Heart left ventricle (tissue), 16 donors: ENCODE data around the gene NPBWR2. TPM values are rescaled to one million over a fixed set of nuclear protein-coding genes. Genes with fewer than 3 reads are reported as not detected.
A peak's percentile ranks its signal among the peaks of the same experiment; 100 is the strongest.

Source experiments
- ATAC-seq, 4 donors: fragments of 200-7000 bp; cut with Tn5 transposase; one replicate each; pipeline ENCODE4 v1.9.1; 2020 to 2022; ENCODE audit warnings: moderate library complexity in 4 of 4, mild to moderate bottlenecking in 3 of 4, moderate number of reproducible peaks in 1 of 4
- DNase-seq, 5 donors: peaks; one replicate each; pipeline ENCODE4 v3.0.0-alpha.2; 2020
- H3K27ac ChIP-seq, 12 donors: fragments of 200-600 bp; sonication (generic) in 4 of 12; one replicate each; pipeline versions ENCODE4 v1.5.0 to v1.8.0; 2016 to 2022; ENCODE audit warnings: mild to moderate bottlenecking in 2 of 12
- H3K27me3 ChIP-seq, 9 donors: fragments of 200-600 bp; sonication (generic) in 2 of 9; one replicate each; pipeline versions ENCODE4 v1.5.1 to v1.8.0; 2016 to 2022; ENCODE audit warnings: mild to moderate bottlenecking in 3 of 9
- H3K36me3 ChIP-seq, 9 donors: fragments of 200-600 bp; sonication (generic) in 2 of 9; one replicate each; pipeline versions ENCODE4 v1.5.0 to v1.8.0; 2018 to 2022; ENCODE audit warnings: mild to moderate bottlenecking in 2 of 9
- H3K4me1 ChIP-seq, 12 donors: fragments of 200-600 bp; sonication (generic) in 4 of 12; one replicate each; pipeline versions ENCODE4 v1.5.0 to v1.8.0; 2016 to 2022; ENCODE audit warnings: mild to moderate bottlenecking in 3 of 12
- H3K4me3 ChIP-seq, 12 donors: fragments of 200-600 bp; sonication (generic) in 4 of 12; one replicate each; pipeline versions ENCODE4 v1.5.0 to v1.8.0; 2017 to 2022; ENCODE audit warnings: mild to moderate bottlenecking in 9 of 12, moderate library complexity in 4 of 12
- H3K9me3 ChIP-seq, 12 donors: fragments of 200-600 bp; sonication (generic) in 4 of 12; one replicate each; pipeline versions ENCODE4 v1.5.0 to v1.8.0; 2016 to 2022; ENCODE audit warnings: mild to moderate bottlenecking in 1 of 12
- POLR2A ChIP-seq, 2 donors: fragments of 450-650 bp; IDR thresholded peaks; one replicate each; pipeline ENCODE4 v1.6.1; 2017; ENCODE audit warnings: antibody characterized with exemption in 2 of 2, mild to moderate bottlenecking in 2 of 2, moderate library complexity in 2 of 2
- WGBS, 4 donors: extraction: QIAGEN DNeasy Blood & Tissue Kit in 2 of 4; methylation state at CpG; one replicate each; pipeline versions ENCODE4 v1.1.5 to v1.1.7; 2013 to 2018; 5-methylcytosine and 5-hydroxymethylcytosine counted together
- intact Hi-C, 10 donors: fragments of 100-400 bp; cut with DNase I; formaldehyde crosslinking; loops; one replicate each; pipeline versions ENCODE4 v1.11.1 to v1.14.2; 2022
- polyA plus RNA-seq, 2 donors: library from polyadenylated mRNA; stranded (reverse); fragments of 200-250 nt; gene quantifications; one replicate each; pipeline ENCODE4 v1.2.3, GENCODE V29; 2013
- total RNA-seq, 9 donors: library from RNA; depleted of rRNA in 2 of 9; stranded (reverse); fragments of >200 nt in 2 of 9; fragmentation: NEBNext Ultra II Directional in 3 of 9; extraction: Animal tissue kit (Norgen Biotek cat#: 25700) in 3 of 9; gene quantifications; one replicate each; pipeline versions ENCODE4 v1.1.0 to v1.2.4, GENCODE V29; 2016 to 2023
- TF ChIP-seq, protein P1 (sequence below), 12 donors: fragments of 200-600 bp; sonication (generic) in 4 of 12; IDR thresholded peaks; one replicate each; pipeline versions ENCODE4 v1.5.0 to v1.8.0; 2018 to 2022; ENCODE audit warnings: antibody characterized with exemption in 12 of 12, mild to moderate bottlenecking in 5 of 12
- donor health status: ischemic (EF 13 %, LVEDD 7.1; RV severe dilation, severe dysfunction).
- donor health status: healthy with polysubstance abuse.
- donor health status: DM: no; HTN: yes; CAD: no.
- donor health status: DM: no; HTN: no; CAD: no.
- donor health status: ischemic (EF 25% LVEDD 6.9; RV normal size, moderate dysfunction).
- donor health status: ischemic (EF 25% LVEDD 5.7; RV mildly dilated, moderate dysfunction).
- donor health status: healthy.
- donor health status: DM: yes; HTN: yes; CAD: no.
- donor health status: ischemic (EF 35%, LVEDD 5.7; RV mildly dilated, moderate dysfunction).
- donor health status: nonischemic (EF 11% LVEDD 7.7; RV severe dilation, severe dysfunction).
- donor health status: DM: yes; HTN: yes; CAD: no.
- donor health status: PGD.
- donor health status: ischemic (EF 29% LVEDD 5.4; RV normal size, mild dysfunction).
- donor health status: nonischemic (EF 23%, LVEDD 6.1; RV moderate dilation, normal function).

Gene NPBWR2
- total and polyA plus RNA-seq, 11 donors, result not detected

DNA sequence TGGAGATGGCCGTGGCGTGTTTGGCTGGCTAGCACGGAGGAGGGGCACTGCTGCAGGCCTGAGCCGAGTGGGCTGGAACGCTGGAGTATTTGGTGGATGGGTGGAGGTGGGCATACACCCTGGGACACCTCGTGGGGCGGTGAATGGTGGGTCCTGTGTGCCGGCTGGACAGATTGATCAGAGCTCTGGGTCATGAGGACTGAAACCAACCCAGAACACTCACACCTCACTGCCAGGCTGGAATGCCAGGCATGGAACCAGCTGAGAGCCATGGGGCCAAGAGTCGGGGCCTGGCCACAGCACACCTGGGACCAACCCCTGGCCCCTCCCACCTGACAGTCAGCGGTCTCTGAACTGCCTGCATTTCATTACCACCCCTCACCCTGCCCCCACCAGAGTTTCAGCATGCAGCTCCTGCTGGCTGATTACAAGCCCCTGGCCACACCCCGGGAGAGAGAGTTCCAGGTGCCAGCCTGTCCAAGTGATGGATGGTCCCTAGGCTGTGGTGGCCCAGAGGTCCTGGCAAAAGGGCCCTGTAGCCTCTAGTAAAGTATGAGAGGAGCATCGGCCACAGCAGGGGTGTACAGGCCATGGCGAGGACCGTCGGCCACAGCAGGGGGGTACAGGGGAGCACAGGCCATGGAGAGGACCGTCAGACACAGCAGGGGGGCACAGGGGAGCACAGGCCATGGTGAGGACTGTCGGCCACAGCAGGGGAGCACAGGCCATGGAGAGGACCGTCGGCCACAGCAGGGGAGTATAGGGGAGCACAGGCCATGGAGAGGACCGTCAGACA lies 3.3 kb downstream of the NPBWR2 start:
- intact Hi-C loops, result no loop called here
- no peak for TF ChIP-seq POLR2A (IDR thresholded peaks at IDR 0.05)
- TF ChIP-seq, protein P1, sequence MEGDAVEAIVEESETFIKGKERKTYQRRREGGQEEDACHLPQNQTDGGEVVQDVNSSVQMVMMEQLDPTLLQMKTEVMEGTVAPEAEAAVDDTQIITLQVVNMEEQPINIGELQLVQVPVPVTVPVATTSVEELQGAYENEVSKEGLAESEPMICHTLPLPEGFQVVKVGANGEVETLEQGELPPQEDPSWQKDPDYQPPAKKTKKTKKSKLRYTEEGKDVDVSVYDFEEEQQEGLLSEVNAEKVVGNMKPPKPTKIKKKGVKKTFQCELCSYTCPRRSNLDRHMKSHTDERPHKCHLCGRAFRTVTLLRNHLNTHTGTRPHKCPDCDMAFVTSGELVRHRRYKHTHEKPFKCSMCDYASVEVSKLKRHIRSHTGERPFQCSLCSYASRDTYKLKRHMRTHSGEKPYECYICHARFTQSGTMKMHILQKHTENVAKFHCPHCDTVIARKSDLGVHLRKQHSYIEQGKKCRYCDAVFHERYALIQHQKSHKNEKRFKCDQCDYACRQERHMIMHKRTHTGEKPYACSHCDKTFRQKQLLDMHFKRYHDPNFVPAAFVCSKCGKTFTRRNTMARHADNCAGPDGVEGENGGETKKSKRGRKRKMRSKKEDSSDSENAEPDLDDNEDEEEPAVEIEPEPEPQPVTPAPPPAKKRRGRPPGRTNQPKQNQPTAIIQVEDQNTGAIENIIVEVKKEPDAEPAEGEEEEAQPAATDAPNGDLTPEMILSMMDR (IDR thresholded peaks at IDR 0.05), result no peak
- no peak for ATAC-seq
- peaks cover 0 to 14% (median 7%) of the 10 kb centered on the region in 12 donors for H3K4me1 ChIP-seq
- no peaks in the 10 kb centered on the region for H3K9me3 ChIP-seq
- peaks cover 13 to 49% (median 32%) of the 10 kb centered on the region in 9 donors for H3K27me3 ChIP-seq
- H3K36me3 ChIP-seq, result no peaks in the 10 kb centered on the region
- no peak overlapping the region for H3K27ac ChIP-seq
- H3K4me3 ChIP-seq, result no peak overlapping the region
- DNase-seq, result peak in 4 of 5 donors; percentile 4 to 28 (median 15)
- WGBS, 4 donors, result 48 to 68% (median 65%) methylated on average over 11 to 20 of the region's 20 CpGs

DNA sequence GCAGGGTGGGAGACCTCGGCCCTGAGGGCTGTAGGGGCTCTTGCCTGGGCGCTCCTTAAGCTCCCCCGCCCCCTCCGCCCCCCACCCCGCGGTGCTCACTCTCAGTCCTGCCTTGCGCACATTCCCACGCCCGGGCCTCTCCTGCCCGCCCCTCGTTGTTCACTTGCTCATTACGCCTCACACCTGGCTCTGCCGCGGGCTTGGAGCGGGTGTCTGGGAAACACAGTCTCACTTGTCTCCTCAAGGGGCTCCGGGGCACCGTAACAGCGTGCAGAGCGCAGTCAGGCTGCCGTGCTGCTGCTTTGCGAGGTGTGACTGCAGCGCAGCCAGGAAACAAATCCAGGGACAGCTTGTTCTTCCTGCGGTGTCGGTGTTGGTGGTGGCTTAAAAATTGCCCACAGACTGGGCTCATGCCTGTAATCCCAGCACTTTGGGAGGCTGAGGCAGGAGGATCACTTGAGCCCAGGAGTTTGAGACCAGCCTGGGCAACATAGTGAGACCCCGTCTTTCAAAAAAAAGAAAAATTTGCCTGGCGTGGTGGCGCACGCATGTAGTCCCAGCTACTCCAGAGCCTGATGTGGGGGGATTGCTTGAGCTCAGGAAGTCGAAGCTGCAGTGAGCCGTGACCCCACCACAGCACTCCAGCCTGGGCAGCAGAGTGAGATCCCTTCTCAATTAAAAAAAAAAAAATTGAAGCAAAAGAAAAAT lies 4.6 kb downstream of the NPBWR2 start:
- DNase-seq, result peak in 4 of 5 donors; percentile 16 to 44 (median 26)
- ATAC-seq, result peak in 2 of 4 donors; percentile 29 to 49
- intact Hi-C loops, result no loop called here
- WGBS, 4 donors, result 19 to 30% (median 20%) methylated on average over 18 to 30 of the region's 30 CpGs
- peak overlapping the region; percentile 35 to 57 (median 48) for H3K4me3 ChIP-seq
- H3K4me1 ChIP-seq, result peaks cover 0 to 14% (median 7%) of the 10 kb centered on the region in 12 donors
- H3K27me3 ChIP-seq, result peaks cover 13 to 49% (median 32%) of the 10 kb centered on the region in 9 donors
- H3K9me3 ChIP-seq, result no peaks in the 10 kb centered on the region
- peaks cover 0 to 5% (median 0%) of the 10 kb centered on the region in 9 donors for H3K36me3 ChIP-seq
- TF ChIP-seq, protein P1 (IDR thresholded peaks at IDR 0.05), result no peak
- no peak for TF ChIP-seq POLR2A (IDR thresholded peaks at IDR 0.05)
- no peak overlapping the region for H3K27ac ChIP-seq

DNA sequence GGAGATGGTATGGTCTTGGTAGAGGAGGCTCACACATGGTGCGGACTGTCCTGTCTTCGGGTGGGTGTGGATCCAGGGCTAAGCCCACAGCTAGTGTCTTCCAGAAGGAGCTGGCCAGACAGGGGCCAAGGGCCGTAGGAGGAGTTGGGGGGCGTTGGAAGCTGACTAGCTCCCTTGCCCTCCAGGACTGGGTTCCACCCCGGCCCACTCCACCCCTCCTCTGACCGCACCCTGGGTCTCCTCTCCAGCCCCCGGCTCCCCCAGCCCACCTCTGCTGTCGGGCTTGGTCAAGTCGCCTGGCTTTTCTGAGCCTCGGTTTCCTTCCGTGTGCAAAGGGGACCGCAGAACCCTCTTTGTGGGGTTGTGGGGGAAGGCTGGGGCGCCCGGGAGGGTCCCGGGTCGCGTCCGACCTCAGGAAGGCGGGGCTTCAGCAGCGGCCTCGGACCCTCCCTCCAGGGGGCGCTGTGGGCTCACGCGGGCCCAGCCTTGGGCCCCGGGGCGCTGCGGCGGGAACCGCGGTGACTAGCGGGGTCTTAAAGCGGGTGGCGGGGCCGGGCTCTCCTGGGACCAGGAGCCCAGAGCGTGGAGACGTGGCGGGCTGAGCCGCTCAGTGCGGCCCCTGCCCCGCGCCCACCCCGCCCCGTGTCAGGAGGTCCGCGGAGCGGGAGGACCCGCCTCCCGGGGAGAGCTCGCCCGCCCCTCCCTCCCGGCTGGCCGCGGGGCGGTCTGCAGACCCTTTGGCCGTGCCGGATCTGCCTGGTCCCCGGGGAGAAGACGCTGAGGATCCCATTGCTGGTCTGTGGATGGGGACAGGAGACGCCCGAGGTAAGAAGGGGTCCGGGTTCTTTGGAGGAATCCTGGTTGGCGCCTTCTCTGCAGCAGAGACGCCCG lies 5.4 kb downstream of the NPBWR2 start:
- TF ChIP-seq POLR2A (IDR thresholded peaks at IDR 0.05), result no peak
- TF ChIP-seq, protein P1 (IDR thresholded peaks at IDR 0.05), result peak; percentile 55 to 78 (median 62)
- peaks cover 13 to 45% (median 32%) of the 10 kb centered on the region in 9 donors for H3K27me3 ChIP-seq
- WGBS, 4 donors, result 6 to 9% (median 7%) methylated on average over 25 to 64 of the region's 64 CpGs
- peaks cover 0 to 5% (median 0%) of the 10 kb centered on the region in 9 donors for H3K36me3 ChIP-seq
- peaks cover 0 to 14% (median 7%) of the 10 kb centered on the region in 12 donors for H3K4me1 ChIP-seq
- H3K4me3 ChIP-seq, result peak overlapping the region; percentile 35 to 57 (median 48)
- DNase-seq (peak in 3 of 5 donors; percentile 32 to 74 (median 49)), ATAC-seq (peak in 3 of 4 donors; percentile 51 to 84 (median 70))
- no peak overlapping the region for H3K27ac ChIP-seq
- H3K9me3 ChIP-seq, result no peaks in the 10 kb centered on the region
- intact Hi-C loops, result no loop called here
